Ovary (tissue), 9 donors: ENCODE results near the gene RBM28. TPM values are rescaled to one million over a fixed set of nuclear protein-coding genes. Genes with fewer than 3 reads are reported as not detected.

Experiments used
- DNase-seq, 5 donors: peaks; one replicate each; pipeline ENCODE4 v3.0.0-alpha.2; 2019 to 2020
- H3K27ac ChIP-seq, 2 donors: fragments of 200-600 bp; one replicate each; pipeline versions ENCODE4 v1.5.1 to v1.8.0; 2019 to 2022
- H3K27me3 ChIP-seq: fragments of 200-600 bp; one replicate; pipeline ENCODE4 v1.8.0; 2022
- H3K36me3 ChIP-seq: fragments of 200-600 bp; sonication (generic); one replicate; pipeline ENCODE4 v1.5.1; 2019
- H3K4me1 ChIP-seq: one replicate; pipeline ENCODE4 v1.8.1; 2013; ENCODE audit warnings: mild to moderate bottlenecking, moderate library complexity; ENCODE audit not compliant: insufficient read depth
- H3K4me3 ChIP-seq: fragments of 200-600 bp; sonication (generic); one replicate; pipeline ENCODE4 v1.5.1; 2017
- H3K9me3 ChIP-seq, 2 donors: fragments of 200-600 bp in 1 of 2; sonication (generic) in 1 of 2; one replicate each; pipeline versions ENCODE4 v1.5.1 to v1.8.1; 2013 to 2019; ENCODE audit warnings: mild to moderate bottlenecking in 1 of 2, moderate library complexity in 1 of 2
- EP300 ChIP-seq: sonication (generic); formaldehyde crosslinking; IDR thresholded peaks from one replicate; pipeline ENCODE4 v1.6.1; 2017; ENCODE audit warnings: antibody characterized with exemption
- POLR2A ChIP-seq: fragments of 450-650 bp; IDR thresholded peaks from one replicate; pipeline ENCODE4 v1.6.1; 2017; ENCODE audit warnings: antibody characterized with exemption, mild to moderate bottlenecking, moderate library complexity
- WGBS, 3 donors: extraction: QIAGEN DNeasy Blood & Tissue Kit in 1 of 3; methylation state at CpG; one replicate each; pipeline versions ENCODE4 v1.1.5 to v1.1.7; 2013 to 2017; 5-methylcytosine and 5-hydroxymethylcytosine counted together
- intact Hi-C, 4 donors: fragments of 100-400 bp; cut with DNase I; formaldehyde crosslinking; loops; one replicate each; pipeline versions ENCODE4 v1.11.0 to v1.15.1; 2022 to 2023
- polyA plus RNA-seq, 2 donors: library from polyadenylated mRNA; stranded (reverse); fragments of 200-250 nt in 1 of 2; fragments of 350-450 nt in 1 of 2; fragmentation: Illumina TruSeq in 1 of 2; extraction: RNeasy Lipid Tissue Mini Kit (QIAGEN cat#74804) in 1 of 2; gene quantifications; one replicate each; pipeline ENCODE4 v1.2.3, GENCODE V29; 2013 to 2014
- total RNA-seq, 7 donors: library from RNA; depleted of rRNA in 2 of 7; stranded (reverse); fragments of >200 nt in 2 of 7; fragmentation: NEBNext Ultra II Directional in 3 of 7; extraction: Animal tissue kit (Norgen Biotek cat#: 25700) in 3 of 7; gene quantifications; one replicate each; pipeline versions ENCODE4 v1.1.0 to v1.2.4, GENCODE V29; 2016 to 2023
- TF ChIP-seq, protein P1 (sequence below), 3 donors: fragments of 450-650 bp in 2 of 3; fragments of 200-600 bp in 1 of 3; IDR thresholded peaks; one replicate each; pipeline versions ENCODE4 v1.5.1 to v1.8.0; 2016 to 2022; ENCODE audit warnings: antibody characterized with exemption in 3 of 3, mild to moderate bottlenecking in 1 of 3
- donor health status: DM: no; HTN: no; CAD: no; lungs with moderate emphysema.
- donor health status: DM: no; HTN: no; CAD: no.
- donor health status: Bipolar disorder and iron deficiency.
- donor health status: DM: yes; HTN: yes; CAD: no.
- donor health status: DM: no; HTN: no; CAD: no.
- donor health status: DM: yes; HTN: yes; CAD: no.

The RBM28 gene
- total and polyA plus RNA-seq, 9 donors: 13.6 to 50.8 (median 33.1) TPM

DNA sequence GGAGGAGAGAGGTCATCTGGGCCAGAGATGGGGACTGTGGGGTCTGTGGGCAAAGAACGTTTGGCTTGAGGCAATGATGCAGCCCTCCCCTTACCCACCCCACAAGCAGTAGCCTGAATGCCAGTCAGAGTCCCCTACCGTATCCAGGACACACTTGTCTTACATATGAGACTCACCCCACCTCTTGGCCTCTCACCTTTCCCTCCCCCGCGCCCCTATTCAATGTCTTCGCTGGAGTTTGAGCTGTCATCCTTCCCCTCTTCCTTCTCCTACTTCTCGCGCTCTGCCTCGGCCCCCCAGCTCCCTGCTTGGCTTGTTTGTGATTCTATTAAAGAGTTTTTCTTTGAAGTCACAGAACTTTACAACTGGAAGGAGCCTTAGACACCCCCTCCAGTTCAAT, 8.9 kb upstream of the RBM28 start:
- H3K27me3 ChIP-seq: no peaks in the 10 kb centered on the region
- H3K36me3 ChIP-seq: no peaks in the 10 kb centered on the region
- no peaks in the 10 kb centered on the region for H3K9me3 ChIP-seq
- TF ChIP-seq, protein P1, sequence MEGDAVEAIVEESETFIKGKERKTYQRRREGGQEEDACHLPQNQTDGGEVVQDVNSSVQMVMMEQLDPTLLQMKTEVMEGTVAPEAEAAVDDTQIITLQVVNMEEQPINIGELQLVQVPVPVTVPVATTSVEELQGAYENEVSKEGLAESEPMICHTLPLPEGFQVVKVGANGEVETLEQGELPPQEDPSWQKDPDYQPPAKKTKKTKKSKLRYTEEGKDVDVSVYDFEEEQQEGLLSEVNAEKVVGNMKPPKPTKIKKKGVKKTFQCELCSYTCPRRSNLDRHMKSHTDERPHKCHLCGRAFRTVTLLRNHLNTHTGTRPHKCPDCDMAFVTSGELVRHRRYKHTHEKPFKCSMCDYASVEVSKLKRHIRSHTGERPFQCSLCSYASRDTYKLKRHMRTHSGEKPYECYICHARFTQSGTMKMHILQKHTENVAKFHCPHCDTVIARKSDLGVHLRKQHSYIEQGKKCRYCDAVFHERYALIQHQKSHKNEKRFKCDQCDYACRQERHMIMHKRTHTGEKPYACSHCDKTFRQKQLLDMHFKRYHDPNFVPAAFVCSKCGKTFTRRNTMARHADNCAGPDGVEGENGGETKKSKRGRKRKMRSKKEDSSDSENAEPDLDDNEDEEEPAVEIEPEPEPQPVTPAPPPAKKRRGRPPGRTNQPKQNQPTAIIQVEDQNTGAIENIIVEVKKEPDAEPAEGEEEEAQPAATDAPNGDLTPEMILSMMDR (IDR thresholded peaks at IDR 0.05): no peak
- no peak for TF ChIP-seq POLR2A
- no peak for TF ChIP-seq EP300
- H3K27ac ChIP-seq: no peak overlapping the region
- H3K4me1 ChIP-seq: peaks cover 2% of the 10 kb centered on the region
- intact Hi-C loops: loop anchor here in 1 of 4 donors (5.0 kb wide), 1 partner anchor 35 kb away; no protein-coding TSS in a partner anchor
- H3K4me3 ChIP-seq: no peak overlapping the region
- no peak for DNase-seq
- WGBS, 3 donors: 65 to 75% (median 66%) methylated on average over 8 of the region's 8 CpGs

DNA sequence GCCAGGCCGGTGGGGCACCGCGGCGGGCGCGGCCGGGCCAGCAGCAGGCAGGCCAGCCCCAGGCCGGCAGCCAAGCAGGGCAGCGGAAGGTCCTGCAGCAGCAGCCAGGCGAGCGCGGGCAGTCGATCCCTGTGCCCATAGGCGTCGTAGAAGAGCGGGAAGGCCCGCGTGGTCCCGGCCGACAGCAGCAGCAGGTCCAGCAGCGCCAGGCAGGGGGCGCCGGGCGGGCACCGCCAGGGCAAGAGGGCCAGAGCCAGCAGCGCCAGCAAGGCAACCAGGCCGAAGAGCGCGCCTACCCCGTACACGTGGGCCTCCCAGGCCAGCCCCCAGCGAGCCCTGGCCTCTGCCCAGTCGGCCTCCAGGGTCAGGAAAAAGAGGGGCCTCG, 8.4 kb upstream of the RBM28 start:
- peaks cover 2% of the 10 kb centered on the region for H3K4me1 ChIP-seq
- TF ChIP-seq, protein P1 (IDR thresholded peaks at IDR 0.05): no peak
- TF ChIP-seq POLR2A (no peak), EP300 (no peak)
- H3K27ac ChIP-seq: no peak overlapping the region
- intact Hi-C loops: loop anchor here in 1 of 4 donors (5.0 kb wide), 1 partner anchor 35 kb away; no protein-coding TSS in a partner anchor
- H3K36me3 ChIP-seq: no peaks in the 10 kb centered on the region
- H3K4me3 ChIP-seq: no peak overlapping the region
- no peaks in the 10 kb centered on the region for H3K9me3 ChIP-seq
- DNase-seq: peak in 4 of 5 donors; percentile 42 to 74 (median 56)
- no peaks in the 10 kb centered on the region for H3K27me3 ChIP-seq
- 5 to 10% (median 8%) methylated on average over 19 to 34 of the region's 34 CpGs for WGBS, 3 donors

DNA sequence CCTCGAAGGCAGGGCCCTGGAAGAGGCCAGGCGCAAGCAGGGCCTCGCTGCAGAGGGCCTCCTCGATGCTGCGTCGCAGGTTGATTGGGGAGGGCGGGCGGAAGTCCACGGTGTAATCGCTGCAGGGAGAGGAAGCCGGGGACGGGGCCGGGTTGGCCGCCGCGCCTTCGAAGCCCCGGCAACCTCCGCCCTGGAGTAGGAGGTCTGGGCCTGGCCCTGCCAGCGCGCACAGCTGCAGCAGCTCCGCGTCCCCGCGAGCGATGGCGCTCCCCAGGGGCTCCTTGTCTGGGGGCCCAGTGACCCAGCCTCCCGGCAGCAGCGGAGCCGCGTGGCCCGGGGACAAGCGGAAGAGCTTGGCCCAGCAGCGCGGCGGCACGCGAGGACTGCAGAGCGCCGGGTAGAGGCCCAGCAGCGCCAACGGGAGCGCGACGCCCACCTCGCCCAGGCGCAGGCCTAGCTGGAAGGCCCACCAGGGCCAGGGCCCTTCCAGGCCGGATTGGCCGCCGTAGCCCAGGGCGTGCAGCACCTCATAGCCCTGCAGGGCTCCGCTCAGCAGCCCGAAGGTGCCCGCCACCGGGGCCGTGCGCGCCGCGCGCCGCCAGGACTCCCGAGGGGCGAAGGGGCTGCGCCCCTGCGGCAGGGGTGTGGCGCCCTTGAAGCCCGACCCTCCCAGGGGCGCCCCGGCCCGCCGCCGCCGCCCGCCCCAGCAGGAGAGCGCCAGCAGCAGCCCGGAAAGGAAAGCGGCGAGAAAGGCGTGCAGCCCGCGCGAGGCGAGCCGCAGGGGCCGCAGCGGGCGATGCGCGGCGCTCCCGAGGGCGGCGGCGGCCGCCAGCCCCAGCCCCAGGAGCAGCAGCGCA, 7.8 kb upstream of the RBM28 start:
- TF ChIP-seq POLR2A (no peak), EP300 (no peak)
- TF ChIP-seq, protein P1 (IDR thresholded peaks at IDR 0.05): no peak
- no peaks in the 10 kb centered on the region for H3K9me3 ChIP-seq
- H3K27ac ChIP-seq: no peak overlapping the region
- no peak for DNase-seq
- no peaks in the 10 kb centered on the region for H3K36me3 ChIP-seq
- WGBS, 3 donors: 16 to 32% (median 19%) methylated on average over 17 to 97 of the region's 97 CpGs
- peaks cover 2% of the 10 kb centered on the region for H3K4me1 ChIP-seq
- intact Hi-C loops: loop anchor here in 1 of 4 donors (5.0 kb wide), 1 partner anchor 36 kb away; no protein-coding TSS in a partner anchor
- no peaks in the 10 kb centered on the region for H3K27me3 ChIP-seq
- no peak overlapping the region for H3K4me3 ChIP-seq

DNA sequence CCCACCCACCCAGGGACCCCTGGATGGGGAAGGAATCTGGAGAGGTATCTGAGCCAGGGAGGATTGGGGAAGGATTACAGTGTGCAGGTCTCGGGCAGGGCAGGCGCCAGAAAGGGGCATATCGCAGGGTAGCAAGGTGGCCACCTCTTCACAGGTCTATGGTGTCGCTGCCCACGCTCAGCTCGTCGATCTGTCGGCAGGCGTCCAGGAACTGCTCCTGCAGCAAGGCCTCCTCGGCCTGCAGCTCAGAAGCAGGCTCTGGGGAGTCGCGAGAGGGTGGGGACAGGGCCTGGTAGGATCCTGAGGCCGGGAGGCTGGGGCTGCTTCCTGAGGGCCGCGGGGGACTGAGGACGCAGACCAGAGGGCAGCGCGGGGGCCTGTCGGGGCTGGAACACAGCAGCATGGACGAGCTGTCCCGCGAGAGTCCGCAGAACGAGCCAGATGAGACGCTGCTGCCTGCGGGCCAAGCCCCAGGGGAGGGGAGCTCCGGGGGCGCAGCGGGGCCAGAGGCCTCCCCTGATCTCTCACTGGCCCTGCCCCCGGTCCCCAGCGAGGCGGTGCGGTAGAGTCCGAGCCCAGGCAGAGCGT, 7.1 kb upstream of the RBM28 start:
- Histone ChIP-seq H3K36me3 (no peaks in the 10 kb centered on the region), H3K27me3 (no peaks in the 10 kb centered on the region), H3K9me3 (no peaks in the 10 kb centered on the region), H3K27ac (no peak overlapping the region), H3K4me3 (no peak overlapping the region), H3K4me1 (peaks cover 2% of the 10 kb centered on the region)
- intact Hi-C loops: loop anchor here in 1 of 4 donors (5.0 kb wide), 1 partner anchor 36 kb away; no protein-coding TSS in a partner anchor
- no peak for DNase-seq
- 69 to 81% (median 71%) methylated on average over 29 to 35 of the region's 35 CpGs for WGBS, 3 donors
- TF ChIP-seq POLR2A: no peak
- no peak for TF ChIP-seq EP300
- TF ChIP-seq, protein P1 (IDR thresholded peaks at IDR 0.05): no peak
